OCI-M1 (cell line): ENCODE measurements around the gene ATG12.
"Not testable (repeated sequence)": the region's sequence is repeated elsewhere in the genome, so short reads cannot be mapped to it uniquely, and the experiment has no call there.

Experiments used
- DNase-seq: peaks from one replicate; lab custom pipeline; 2025; lab: John Stamatoyannopoulos, UW

The ATG12 gene

GRCh38 chr5:115842089-115842935 lies 947 bp upstream of the ATG12 start:
- DNase-seq: peak; percentile 74

- DNase-seq: no peak
These were observed 492 bp downstream of the ATG12 start for GRCh38 chr5:115840873-115841272.

DNA sequence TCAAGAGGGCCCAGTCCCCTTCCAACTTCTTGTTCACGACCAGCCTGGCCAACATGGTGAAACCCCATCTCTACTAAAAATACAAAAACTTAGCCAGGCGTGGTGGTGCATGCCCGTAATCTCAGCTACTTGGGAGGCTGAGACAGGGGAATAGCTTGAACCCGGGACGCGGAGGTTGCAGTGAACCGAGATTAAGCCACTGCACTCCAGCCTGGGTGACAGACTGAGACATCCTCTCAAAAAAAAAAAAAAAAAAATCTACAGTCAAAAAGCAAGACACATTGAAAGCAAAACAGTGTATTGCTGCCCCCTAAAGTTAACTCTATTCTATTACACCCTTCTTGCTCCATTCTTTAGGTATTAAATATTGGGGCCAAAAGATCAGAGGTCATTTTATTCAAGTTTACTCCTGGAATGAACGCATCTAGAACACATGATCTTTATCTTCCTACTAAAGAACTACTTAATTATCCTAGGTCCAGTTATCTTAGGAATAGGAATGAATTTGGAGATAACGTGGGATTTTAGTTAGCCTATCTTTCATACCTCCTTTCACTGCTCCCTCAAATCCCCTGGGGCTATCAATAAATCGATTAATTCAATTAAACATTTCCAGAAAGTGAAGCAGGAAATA lies 2.4 kb downstream of the ATG12 start:
- peak; percentile 31 for DNase-seq

- no peak for DNase-seq
These were observed 5.9 kb downstream of the ATG12 start for GRCh38 chr5:115835481-115835880.

GRCh38 chr5:115831163-115831768 lies 10.1 kb downstream of the ATG12 start:
- DNase-seq: peak; percentile 22

DNA sequence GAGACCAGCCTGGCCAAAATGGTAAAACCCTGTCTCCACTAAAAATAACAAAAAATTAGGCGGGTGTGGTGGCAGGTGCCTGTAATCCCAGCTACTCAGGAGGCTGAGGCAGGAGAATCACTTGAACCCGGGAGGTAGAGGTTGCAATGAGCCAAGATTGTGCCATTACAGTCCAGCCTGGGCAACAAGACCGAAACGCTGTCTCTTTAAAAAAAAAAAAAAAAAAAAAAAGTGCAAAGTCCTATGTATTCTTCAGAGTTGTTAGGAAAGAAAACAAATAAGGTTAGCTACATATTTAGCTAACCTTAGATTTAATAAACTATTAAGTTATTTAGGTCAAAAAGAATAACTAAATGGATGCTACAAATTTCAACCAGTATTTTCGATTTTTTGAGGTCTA lies 11.5 kb downstream of the ATG12 start:
- no peak for DNase-seq

GRCh38 chr5:115825948-115826347 lies 15.4 kb downstream of the ATG12 start:
- DNase-seq: no peak

GRCh38 chr5:115824983-115825382 lies 16.4 kb downstream of the ATG12 start:
- DNase-seq: not testable (repeated sequence)

- DNase-seq: no peak
These were observed 20.5 kb downstream of the ATG12 start for GRCh38 chr5:115820846-115821245.

DNA sequence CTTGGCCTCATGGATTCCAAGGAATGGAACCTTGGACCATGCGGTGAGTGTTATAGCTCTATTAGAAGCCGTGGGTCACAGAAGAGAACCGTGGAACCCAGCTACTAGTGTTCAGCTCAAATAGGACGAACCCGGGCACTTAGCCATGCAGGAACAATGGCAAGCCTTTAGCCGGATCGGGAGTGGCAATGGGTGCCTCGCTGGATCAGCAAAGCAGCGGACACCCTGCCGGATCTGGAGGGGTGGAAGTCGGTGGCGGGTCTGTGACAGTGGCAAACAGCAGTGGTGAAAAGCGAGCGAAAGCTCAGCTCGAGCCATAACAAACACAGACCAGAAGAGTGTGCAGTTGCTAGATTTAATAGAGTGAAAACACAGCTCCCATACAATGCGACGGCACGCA lies 22.5 kb downstream of the ATG12 start:
- DNase-seq: no peak

DNA sequence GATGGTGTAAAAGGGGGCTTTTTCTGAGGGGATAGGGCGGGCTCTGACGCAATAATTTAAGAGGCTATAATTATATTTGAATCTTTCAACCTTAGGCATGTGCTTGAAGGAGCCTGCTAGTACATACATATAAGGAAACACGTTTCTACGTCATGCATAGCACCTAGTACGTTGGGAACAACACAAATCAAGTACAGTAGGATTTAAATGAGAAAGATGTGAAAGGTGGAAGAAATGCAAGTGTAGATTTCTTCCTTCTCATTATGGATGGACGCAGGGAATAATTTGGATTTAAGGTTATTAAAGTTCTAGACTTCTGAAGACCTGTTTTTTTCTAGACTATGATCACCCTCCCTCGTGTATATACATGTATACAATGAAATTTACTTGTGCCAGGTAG lies 24.0 kb downstream of the ATG12 start:
- no peak for DNase-seq

- no peak for DNase-seq
These were observed 24.9 kb downstream of the ATG12 start, which contains the start of gene CDO1 for GRCh38 chr5:115816226-115817081. CDO1 (minus strand) TSS chr5:115816659; CDS start chr5:115816397, 262 bp downstream.

GRCh38 chr5:115815693-115816225 lies 25.6 kb downstream of the ATG12 start:
- DNase-seq: no peak

DNA sequence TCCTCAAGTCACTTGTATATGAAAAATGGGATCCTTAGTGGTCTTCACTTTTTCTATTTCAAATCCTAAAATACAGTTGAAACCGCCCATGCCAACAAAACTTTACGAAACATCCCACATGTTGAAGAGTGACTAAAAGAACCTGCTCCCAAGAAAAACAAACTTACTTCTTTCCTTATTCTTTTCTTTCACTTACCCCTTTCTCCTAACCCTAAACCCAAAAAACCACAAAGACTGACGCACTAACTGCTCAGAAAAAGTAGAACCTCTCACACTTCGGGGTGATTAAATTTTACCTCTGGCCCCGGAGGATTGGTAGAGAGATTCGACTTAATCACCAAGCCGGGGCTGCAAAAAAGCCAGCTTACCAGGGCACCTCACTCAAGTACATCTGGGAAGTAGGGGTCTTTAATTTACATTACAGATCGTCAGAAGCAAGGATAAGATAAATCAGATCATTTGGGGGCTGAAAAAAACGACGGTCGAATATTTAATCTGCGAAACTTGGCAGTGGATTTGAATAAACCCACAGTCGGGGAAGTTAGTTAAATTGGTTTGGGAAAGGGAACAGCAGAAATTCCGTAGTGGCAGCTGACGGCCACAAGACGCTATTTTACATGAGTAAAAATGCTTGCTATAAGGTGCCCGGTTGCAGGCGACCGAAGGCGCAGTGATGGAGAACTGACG lies 26.2 kb downstream of the ATG12 start:
- DNase-seq: no peak

DNA sequence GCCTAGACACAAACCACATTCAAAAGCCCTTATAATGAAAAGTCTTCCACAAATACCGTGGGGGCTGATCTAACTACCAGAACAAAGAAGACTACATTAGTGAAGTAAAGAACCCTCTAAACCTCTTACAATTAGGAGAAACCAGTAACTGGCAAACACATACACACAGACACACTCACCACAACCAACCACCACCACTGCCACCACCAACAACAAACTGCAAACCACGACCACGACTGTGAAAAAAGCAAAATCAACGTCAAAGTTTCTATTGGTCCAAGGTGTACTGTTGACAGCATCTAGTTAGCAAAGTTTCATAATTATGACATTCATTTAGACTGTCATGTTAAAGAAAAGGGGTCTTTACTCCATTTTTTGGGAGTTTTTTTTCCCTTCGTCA lies 27.6 kb downstream of the ATG12 start:
- DNase-seq: no peak

DNA sequence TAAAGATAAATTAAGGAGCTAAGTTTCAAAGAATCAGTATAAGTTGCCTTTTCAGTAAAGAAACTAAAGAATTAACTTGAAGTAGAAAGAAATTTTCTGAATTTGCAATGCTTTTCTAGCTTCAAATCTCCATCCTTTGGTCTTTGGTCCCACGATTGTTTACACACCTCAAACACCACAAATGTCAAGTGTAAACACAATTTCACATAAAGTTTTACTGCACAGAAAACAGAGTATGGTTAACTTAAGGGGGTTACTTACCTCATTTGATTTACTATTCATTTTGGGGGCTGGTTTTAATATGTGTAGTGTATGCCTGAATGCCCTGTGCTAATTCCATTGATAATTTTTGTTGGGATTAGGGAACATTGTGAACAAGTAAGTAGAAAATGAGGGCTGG lies 29.0 kb downstream of the ATG12 start:
- no peak for DNase-seq

DNA sequence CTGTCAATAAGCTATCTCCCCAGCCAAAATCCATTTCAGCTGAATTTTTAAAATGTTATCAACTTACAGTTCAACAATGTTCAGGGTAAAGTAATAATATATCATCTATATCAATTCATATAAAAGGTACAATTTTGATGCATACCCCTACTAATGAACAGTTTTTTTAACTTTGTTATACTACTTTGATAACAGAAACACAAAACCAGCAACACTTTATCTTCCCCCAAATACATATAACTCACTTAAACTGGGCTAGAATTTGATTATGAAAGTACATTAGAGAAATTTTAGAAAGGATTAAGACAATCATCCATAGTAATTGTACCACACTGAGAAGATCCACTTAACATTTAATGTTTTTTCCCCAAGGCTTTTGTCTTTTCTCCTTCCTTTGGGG lies 30.0 kb downstream of the ATG12 start:
- no peak for DNase-seq

GRCh38 chr5:115810761-115811160 lies 30.6 kb downstream of the ATG12 start:
- DNase-seq: no peak

GRCh38 chr5:115809946-115810345 lies 31.4 kb downstream of the ATG12 start:
- no peak for DNase-seq

DNA sequence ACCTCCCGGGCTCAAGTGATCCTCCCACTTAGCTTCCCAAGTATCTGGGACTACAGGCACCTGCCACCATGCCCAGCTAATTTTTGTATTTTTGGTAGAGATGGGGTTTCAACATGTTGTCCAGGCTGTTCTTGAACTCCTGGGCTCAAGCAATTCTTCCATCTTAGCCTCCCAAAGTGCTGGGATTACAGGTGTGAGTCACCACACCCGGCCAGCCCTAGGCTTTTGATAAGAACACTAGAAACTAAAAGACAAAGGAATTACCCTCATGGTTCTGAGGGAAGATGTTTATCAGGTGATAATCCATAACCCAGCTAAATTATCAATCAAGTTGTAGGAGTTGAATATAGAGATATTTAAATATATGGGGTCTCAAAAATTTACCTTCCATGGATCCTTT lies 33.3 kb downstream of the ATG12 start:
- not testable (repeated sequence) for DNase-seq

DNA sequence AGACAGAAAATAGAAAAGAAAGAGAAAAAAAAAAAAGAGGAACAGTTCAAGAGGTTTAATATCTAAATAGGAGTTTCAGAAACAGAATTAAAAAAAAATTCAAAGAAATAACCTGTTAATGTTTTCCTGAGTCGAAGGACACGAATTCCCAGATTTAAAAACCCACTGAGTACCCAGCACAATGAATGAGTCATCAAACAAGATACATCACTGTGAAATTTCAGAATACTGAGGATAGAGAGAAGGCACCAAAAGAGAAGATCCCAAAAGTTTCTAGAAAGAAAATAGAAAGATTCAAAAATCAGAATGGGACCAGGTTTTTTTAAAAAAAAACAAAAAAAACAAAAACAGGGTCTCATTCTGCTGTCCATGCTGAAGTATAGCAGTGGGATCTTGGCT lies 33.7 kb downstream of the ATG12 start:
- no peak for DNase-seq
